GM12878 (cell line): Measurements from ENCODE around the gene R3HDM2. TPM values are rescaled to one million over a fixed set of nuclear protein-coding genes. Genes with fewer than 3 reads are reported as not detected.

Experiments
- ATAC-seq: fragments of 200-7000 bp; cut with Tn5 transposase; 3 replicates; pipeline ENCODE4 v1.9.1; 2020; ENCODE audit warnings: mild to moderate bottlenecking, moderate library complexity
- BruUV-seq: library from RNA; stranded (reverse); fragments of 400-500 nt; replicated peaks from 2 replicates; lab custom pipeline; 2021; lab: Mats Ljungman, UMichigan
- CTCF ChIA-PET: fragments of 300-600 bp; sonication (Branson Sonifier 250); formaldehyde crosslinking; extraction: SDS; loops from one replicate; lab custom pipeline; 2021; ENCODE audit warnings: inconsistent platforms; lab: Yijun Ruan, JAX
- POLR2A ChIA-PET: fragments of 350-600 bp; formaldehyde crosslinking; extraction: SDS; loops from one replicate; lab custom pipeline; 2021; ENCODE audit warnings: inconsistent platforms; lab: Charles Lee
- RAD21 ChIA-PET: fragments of 300-600 bp; sonication (Branson Sonifier 250); formaldehyde crosslinking; loops from one replicate; lab custom pipeline; 2023; ENCODE audit warnings: antibody characterized with exemption; ENCODE audit not compliant: unreplicated experiment; lab: Charles Lee
- SMC1A ChIA-PET: fragments of 300-600 bp; sonication (Branson Sonifier 250); formaldehyde crosslinking; loops from one replicate; lab custom pipeline; 2023; ENCODE audit not compliant: unreplicated experiment, uncharacterized antibody; lab: Charles Lee
- DNase-seq: peaks from one replicate; pipeline ENCODE4 v3.0.0-alpha.2; 2011; ENCODE audit warnings: low read depth, low spot score
- FAIRE-seq: peaks from 3 replicates; lab custom pipeline; 2011; peaks lifted over from hg19 to GRCh38; lab: Jason Lieb, UNC
- H2AFZ ChIP-seq: 2 replicates; pipeline ENCODE4 v1.6.0; 2011; ENCODE audit warnings: low read depth, low read length, control low read depth; ENCODE audit not compliant: control insufficient read depth
- H3K27ac ChIP-seq: 2 replicates; pipeline ENCODE4 v1.5.1; 2011; ENCODE audit warnings: control low read depth; ENCODE audit not compliant: control insufficient read depth, insufficient read depth
- H3K27me3 ChIP-seq, 2 experiments: replicated peaks in 1 of 2; 2 replicates each; pipeline versions ENCODE4 v1.6.0 to v1.6.1; 2011; ENCODE audit warnings: low read length in 1 of 2; ENCODE audit not compliant: control insufficient read depth in 2 of 2, insufficient read depth in 2 of 2
- H3K36me3 ChIP-seq, 2 experiments: 2 replicates each; pipeline ENCODE4 v1.5.1; 2011; ENCODE audit warnings: low read length in 1 of 2; ENCODE audit not compliant: control insufficient read depth in 2 of 2, insufficient read depth in 2 of 2
- H3K4me1 ChIP-seq: 2 replicates; pipeline ENCODE4 v1.6.1; 2011; ENCODE audit warnings: mild to moderate bottlenecking, low read length, moderate library complexity, mixed read lengths; ENCODE audit not compliant: control insufficient read depth, insufficient read depth
- H3K4me2 ChIP-seq: 2 replicates; pipeline ENCODE4 v1.6.0; 2011; ENCODE audit warnings: control low read depth; ENCODE audit not compliant: control insufficient read depth, insufficient read depth
- H3K4me3 ChIP-seq: fragments of 200-600 bp; sonication (generic); 2 replicates; pipeline ENCODE4 v1.5.1; 2016
- H3K79me2 ChIP-seq: 2 replicates; pipeline ENCODE4 v1.6.0; 2011; ENCODE audit warnings: low read length; ENCODE audit not compliant: control insufficient read depth, insufficient read depth
- H3K9ac ChIP-seq: 2 replicates; pipeline ENCODE4 v1.8.0; 2011; ENCODE audit warnings: low read length, control low read depth, mixed read lengths; ENCODE audit not compliant: control insufficient read depth, insufficient read depth
- H3K9me3 ChIP-seq: replicated peaks from 3 replicates; pipeline ENCODE4 v1.5.1; 2011; ENCODE audit warnings: mild to moderate bottlenecking, low read length; ENCODE audit not compliant: control insufficient read depth, insufficient read depth
- H4K20me1 ChIP-seq: 2 replicates; pipeline ENCODE4 v1.6.0; 2011; ENCODE audit not compliant: control insufficient read depth, insufficient read depth
- BRCA1 ChIP-seq: IDR thresholded peaks from 2 replicates; pipeline ENCODE4 v1.6.1; 2011; ENCODE audit warnings: low read depth, low read length, improper control_type of control experiment
- CHD1 ChIP-seq: IDR thresholded peaks from 2 replicates; pipeline ENCODE4 v1.6.1; 2012; ENCODE audit warnings: low read depth, low read length, improper control_type of control experiment
- CHD4 ChIP-seq: fragments of 200-600 bp; sonication (generic); IDR thresholded peaks from 2 replicates; pipeline ENCODE4 v1.6.1; 2016; ENCODE audit warnings: mild to moderate bottlenecking
- FOXK2 ChIP-seq: fragments of 450-650 bp; IDR thresholded peaks from 2 replicates; pipeline ENCODE4 v1.6.1; 2017; ENCODE audit warnings: mild to moderate bottlenecking, moderate library complexity
- GATAD2B ChIP-seq: fragments of 450-650 bp; conservative IDR thresholded peaks from 2 replicates; pipeline ENCODE4 v1.6.1; 2017; ENCODE audit warnings: low read depth, mild to moderate bottlenecking, moderate library complexity
- HDAC2 ChIP-seq: fragments of 200-600 bp; sonication (generic); IDR thresholded peaks from 2 replicates; pipeline ENCODE4 v1.6.1; 2017
- JUNB ChIP-seq: IDR thresholded peaks from 2 replicates; pipeline ENCODE4 v1.6.1; 2016; ENCODE audit warnings: antibody characterized with exemption, mild to moderate bottlenecking
- PAX8 ChIP-seq: fragments of 450-650 bp; IDR thresholded peaks from 2 replicates; pipeline ENCODE4 v1.6.1; 2017; ENCODE audit warnings: mild to moderate bottlenecking, moderate library complexity
- PML ChIP-seq: IDR thresholded peaks from 2 replicates; pipeline ENCODE4 v1.6.1; 2012; ENCODE audit warnings: low read length, inconsistent platforms
- POLR2AphosphoS5 ChIP-seq: IDR thresholded peaks from 2 replicates; pipeline ENCODE4 v1.6.1; 2011; ENCODE audit warnings: mild to moderate bottlenecking, low read length, inconsistent platforms
- SIN3A ChIP-seq: IDR thresholded peaks from 2 replicates; pipeline ENCODE4 v1.6.1; 2012; ENCODE audit warnings: low read depth, low read length, improper control_type of control experiment
- SMAD5 ChIP-seq: IDR thresholded peaks from 2 replicates; pipeline ENCODE4 v1.6.1; 2016; ENCODE audit warnings: antibody characterized with exemption, low read depth
- TCF12 ChIP-seq: IDR thresholded peaks from 2 replicates; pipeline ENCODE4 v1.6.1; 2011; ENCODE audit warnings: low read depth, mild to moderate bottlenecking, low read length
- WGBS: methylation state at CpG from one replicate; pipeline ENCODE4 v1.1.6; 2016; ENCODE audit warnings: low lambda C conversion rate; ENCODE audit not compliant: insufficient replicate concordance, insufficient coverage; ENCODE audit errors: missing lambda C conversion rate; 5-methylcytosine and 5-hydroxymethylcytosine counted together
- in situ Hi-C: fragments of 300-500 bp; cut with MboI; formaldehyde crosslinking; loops from 9 replicates; pipeline ENCODE4 v1.14.3; 2018; ENCODE audit warnings: mixed read lengths
- intact Hi-C: fragments of 100-400 bp; cut with micrococcal nuclease; formaldehyde crosslinking; loops from one replicate; pipeline ENCODE4 v1.14.2; 2022; ENCODE audit not compliant: unreplicated experiment
- polyA plus RNA-seq, 11 experiments: library from polyadenylated mRNA; depleted of rRNA in 4 of 11; unstranded in 6 of 11; stranded (reverse) in 5 of 11; fragments of >200 nt; fragmentation: Nextera tagmentation in 4 of 11; fragmentation: Illumina TruSeq in 1 of 11; extraction: Ambion mirVana in 4 of 11; extraction: Trizol in 1 of 11; gene quantifications; 1 replicate in 1 of 11; 2 replicates in 10 of 11; pipeline versions ENCODE4 v1.2.1 to v1.2.3, GENCODE V29; 2011 to 2016; ENCODE audit warnings: inconsistent platforms in 2 of 11, missing spikeins in 2 of 11, low read depth in 1 of 11
- total RNA-seq, 4 experiments: library from RNA; depleted of rRNA in 3 of 4; stranded (reverse); fragments of >200 nt in 3 of 4; fragmentation: Illumina TruSeq in 1 of 4; extraction: Trizol in 1 of 4; gene quantifications; 2 replicates each; pipeline versions ENCODE4 v1.2.1 to v1.2.3, GENCODE V29; 2013 to 2021
- TF ChIP-seq, protein P1 (sequence below): fragments of 450-650 bp; conservative IDR thresholded peaks from 2 replicates; pipeline ENCODE4 v1.6.1; 2017; ENCODE audit warnings: mild to moderate bottlenecking, moderate library complexity

R3HDM2 gene
- total and polyA plus RNA-seq, 10 of the 15 experiments (the other 5 are each of a cell fraction or from before 2014, with no cell fraction given) = 4.6 to 26.1 (median 11.2) TPM

DNA sequence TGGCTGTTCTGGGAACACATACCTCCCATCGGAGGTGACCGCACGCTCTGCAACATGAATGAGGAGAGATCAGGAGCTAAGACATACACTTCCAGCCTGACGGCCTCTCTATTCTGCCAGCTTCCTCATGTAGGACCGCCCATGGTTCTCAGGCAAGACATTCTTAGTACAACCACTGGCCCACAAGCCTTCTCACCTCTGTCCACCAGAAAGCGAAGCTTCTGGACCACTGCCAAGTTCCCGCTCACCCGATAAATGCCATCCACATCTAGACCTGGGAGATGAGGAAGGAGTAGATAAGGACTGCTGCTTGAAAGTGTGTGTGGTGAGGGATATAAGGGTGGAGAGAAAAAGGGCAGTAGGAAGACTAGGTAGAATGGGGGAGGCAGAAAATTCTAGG lies 43.6 kb upstream of the R3HDM2 start:
- POLR2A ChIA-PET = interaction anchor here (0.6 to 1.3 kb wide), 4 partner anchors 8 to 19 kb away, joined by 3 read pairs; partner anchors contain the start of gene INHBE
- in situ Hi-C loops = no loop called here
- BruUV-seq = no TSS peak
- WGBS = 98% methylated on average over 8 of the region's 8 CpGs
- TF ChIP-seq TCF12 (no peak), CHD4 (no peak), GATAD2B (no peak), PML (no peak), CHD1 (no peak), JUNB (no peak), FOXK2 (no peak), HDAC2 (no peak), POLR2AphosphoS5 (no peak), SMAD5 (no peak), BRCA1 (no peak), SIN3A (no peak), PAX8 (no peak)
- TF ChIP-seq, protein P1, sequence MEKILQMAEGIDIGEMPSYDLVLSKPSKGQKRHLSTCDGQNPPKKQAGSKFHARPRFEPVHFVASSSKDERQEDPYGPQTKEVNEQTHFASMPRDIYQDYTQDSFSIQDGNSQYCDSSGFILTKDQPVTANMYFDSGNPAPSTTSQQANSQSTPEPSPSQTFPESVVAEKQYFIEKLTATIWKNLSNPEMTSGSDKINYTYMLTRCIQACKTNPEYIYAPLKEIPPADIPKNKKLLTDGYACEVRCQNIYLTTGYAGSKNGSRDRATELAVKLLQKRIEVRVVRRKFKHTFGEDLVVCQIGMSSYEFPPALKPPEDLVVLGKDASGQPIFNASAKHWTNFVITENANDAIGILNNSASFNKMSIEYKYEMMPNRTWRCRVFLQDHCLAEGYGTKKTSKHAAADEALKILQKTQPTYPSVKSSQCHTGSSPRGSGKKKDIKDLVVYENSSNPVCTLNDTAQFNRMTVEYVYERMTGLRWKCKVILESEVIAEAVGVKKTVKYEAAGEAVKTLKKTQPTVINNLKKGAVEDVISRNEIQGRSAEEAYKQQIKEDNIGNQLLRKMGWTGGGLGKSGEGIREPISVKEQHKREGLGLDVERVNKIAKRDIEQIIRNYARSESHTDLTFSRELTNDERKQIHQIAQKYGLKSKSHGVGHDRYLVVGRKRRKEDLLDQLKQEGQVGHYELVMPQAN = no peak
- TF ChIP-seq, all 136 proteins: peak for 0
- H3K4me3 ChIP-seq = no peak overlapping the region
- peaks cover 21% of the 10 kb centered on the region for H3K4me1 ChIP-seq
- intact Hi-C loops = loop anchor here (10.0 kb wide), 1 partner anchor 280 kb away; the partner anchor contains the start of genes CDK4 and MARCHF9
- DNase-seq (no peak), ATAC-seq (no peak), FAIRE-seq (no peak)
- no peak overlapping the region for H3K27ac ChIP-seq
- ChIA-PET RAD21 (no interaction called here), SMC1A (no interaction called here), CTCF (interaction anchor here (0.6 to 8.1 kb wide), 7 partner anchors 9 to 163 kb away, joined by 3 to 114 read pairs (median 3); partner anchors contain the start of gene GLI1)
- no peaks in the 10 kb centered on the region for H4K20me1 ChIP-seq
- H3K9me3 ChIP-seq = no peaks in the 10 kb centered on the region
- peak overlapping the region; percentile 31; the same call in 1 of the 2 replicates for H3K4me2 ChIP-seq
- H3K9ac ChIP-seq = no peak overlapping the region
- peaks cover 44% of the 10 kb centered on the region for H3K79me2 ChIP-seq
- no peaks in the 10 kb centered on the region for H3K27me3 ChIP-seq
- peaks cover 1 to 27% of the 10 kb centered on the region in 2 experiments for H3K36me3 ChIP-seq
- no peak overlapping the region for H2AFZ ChIP-seq
